Stimulated activated CD8-positive, alpha-beta memory T cell treated with anti-CD3 and anti-CD28 coated beads, Interleukin-12 subunit alpha, Interleukin-12 subunit beta, amount 100 ng/mL, for 24 hours (primary cell): ENCODE results near the gene PLCL1.
"Not testable (repeated sequence)": the region's sequence is repeated elsewhere in the genome, so short reads cannot be mapped to it uniquely, and the experiment has no call there.

ENCODE experiments used
- DNase-seq: peaks from one replicate; pipeline ENCODE4 v3.0.0-alpha.2; 2020; ENCODE audit errors: extremely low read depth

Gene PLCL1

DNA sequence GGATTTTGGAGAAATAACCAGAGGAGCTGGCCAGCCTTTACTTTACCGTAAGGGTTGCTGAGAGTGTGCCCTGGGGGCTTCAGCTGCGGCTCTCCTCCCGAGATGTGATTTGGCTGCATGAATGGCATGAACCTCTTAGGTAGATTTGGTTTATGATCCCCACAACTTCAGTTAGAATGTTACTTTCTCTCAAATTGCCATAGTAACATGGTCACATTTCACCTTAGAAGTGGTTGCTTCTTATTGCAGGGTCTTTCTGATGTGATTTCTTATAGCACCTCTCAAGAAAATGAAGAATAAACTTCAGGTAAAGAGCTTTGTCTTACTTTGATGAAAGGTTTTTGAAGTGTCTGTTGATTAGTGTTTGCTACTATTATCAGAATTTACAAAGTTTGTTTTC, 5.6 kb downstream of the PLCL1 start:
- DNase-seq: no peak

DNA sequence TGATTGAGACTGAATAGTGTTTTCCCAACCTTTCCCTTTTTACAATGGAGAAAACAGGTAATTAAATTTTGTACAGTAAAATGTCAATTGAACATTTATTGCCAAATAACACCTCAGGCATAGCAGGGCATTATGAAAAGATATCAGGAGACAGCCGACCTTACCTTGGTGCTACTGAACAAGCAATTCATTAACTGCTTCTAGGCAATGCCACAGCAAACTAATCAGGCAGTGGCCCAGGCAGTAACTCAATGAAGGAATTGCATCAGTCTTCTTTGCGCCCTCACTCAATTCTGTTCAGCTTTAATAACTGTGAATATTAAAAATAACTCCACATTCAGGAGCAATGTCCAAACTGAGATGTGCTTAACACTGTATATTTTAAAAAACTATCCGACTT, 6.1 kb downstream of the PLCL1 start:
- no peak for DNase-seq

DNA sequence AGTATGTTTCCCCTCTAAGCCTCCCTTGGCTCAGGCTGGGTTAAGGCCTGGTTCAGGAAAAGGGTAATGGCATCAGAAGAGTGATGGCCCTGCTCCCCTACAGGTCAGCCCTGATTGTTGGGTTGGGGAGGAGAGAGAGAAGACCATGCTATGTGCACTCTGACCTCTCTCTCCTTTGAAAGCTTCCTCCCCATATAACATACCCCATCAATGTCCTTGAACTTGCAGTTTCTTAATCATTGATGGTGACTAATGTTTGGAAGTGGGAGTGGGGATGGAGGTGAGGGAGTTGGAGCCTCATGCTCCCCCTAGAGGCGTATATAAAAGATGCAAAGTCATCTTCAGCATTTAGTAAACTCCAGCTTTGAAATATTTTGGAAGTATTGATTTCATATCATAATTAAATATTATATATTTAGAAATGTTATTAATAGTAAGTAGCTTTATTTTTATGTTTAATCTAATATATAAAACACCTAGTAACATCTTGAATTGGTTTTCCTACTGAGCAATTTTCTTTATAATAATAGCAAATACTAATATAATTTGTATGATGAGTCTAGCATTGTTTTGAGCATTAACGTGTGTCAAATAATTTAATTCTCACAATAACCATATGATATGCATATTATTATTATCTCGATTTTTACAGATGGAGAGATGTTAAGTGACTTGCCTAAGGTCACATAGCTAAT, 8.8 kb downstream of the PLCL1 start:
- DNase-seq: no peak

DNA sequence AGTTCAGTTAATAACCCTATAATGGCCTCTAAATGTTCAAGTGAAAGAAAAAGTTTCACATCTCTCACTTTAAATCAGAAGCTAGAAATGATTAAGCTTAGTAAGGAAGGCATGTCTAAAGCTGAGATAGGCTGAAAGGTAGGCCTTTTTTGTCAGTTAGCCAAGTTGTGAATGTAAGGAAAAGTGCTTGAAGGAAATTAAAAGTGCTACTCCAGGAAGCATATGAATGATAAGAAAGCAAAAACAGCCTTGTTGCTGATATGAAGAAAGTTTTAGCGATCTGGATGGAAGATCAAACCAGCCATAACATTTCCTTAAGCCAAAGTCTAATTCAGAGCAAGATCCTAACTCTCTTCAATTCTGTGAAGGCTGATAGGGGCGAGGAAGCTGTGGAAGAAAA, 10.1 kb downstream of the PLCL1 start:
- DNase-seq: no peak

DNA sequence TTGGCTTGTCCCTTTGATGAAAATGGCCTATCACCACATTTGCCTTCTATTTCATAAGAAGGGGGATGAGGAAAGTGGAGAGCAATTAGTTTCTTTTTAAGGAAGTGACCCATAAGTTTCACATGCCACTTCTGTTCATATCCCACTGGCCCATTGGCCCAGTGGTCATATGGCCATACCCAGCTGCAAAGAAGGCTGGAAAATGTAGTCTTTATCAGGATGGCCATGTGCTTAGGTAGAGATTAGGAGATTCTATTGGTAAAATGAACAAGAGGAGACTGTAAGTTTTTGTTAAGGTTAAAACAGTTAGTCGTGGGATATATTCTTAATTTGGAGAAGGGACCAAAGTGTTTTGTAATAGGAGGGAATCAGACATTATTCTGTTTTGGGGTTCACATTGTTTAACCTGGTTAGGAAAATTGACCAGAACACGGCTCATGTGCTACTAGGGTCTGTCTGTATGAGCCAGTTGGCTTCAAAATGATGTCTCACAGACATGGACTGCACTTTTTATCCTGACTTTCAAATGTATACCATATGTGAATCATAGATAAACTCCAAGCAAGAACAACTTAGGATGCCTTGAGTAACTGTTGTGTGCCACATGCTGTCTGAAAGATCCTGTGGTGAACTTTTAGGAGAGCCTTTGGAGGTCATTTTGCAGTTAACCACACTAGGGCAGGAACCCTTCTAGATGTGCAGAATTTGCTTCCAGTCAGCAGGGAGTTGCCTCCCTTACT, 17.3 kb downstream of the PLCL1 start:
- no peak for DNase-seq

DNA sequence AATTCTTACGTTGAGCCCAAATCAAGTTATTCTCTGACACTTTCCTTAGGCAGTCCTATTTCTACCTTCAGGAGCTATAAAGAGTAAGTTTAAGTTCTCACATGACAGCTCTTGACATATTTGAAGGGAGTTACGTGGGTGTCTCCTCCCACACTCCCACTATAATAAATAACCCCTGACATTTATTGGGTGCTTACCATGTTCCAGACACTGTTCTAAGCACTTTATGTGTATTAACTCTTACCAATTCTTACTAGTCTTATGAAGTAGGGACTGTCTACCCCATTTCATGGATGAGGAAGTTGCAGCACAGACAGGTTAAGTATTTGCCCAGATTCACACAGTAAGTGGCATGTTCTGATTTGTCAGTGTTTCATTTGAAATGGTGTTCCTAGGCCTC, 17.9 kb downstream of the PLCL1 start:
- DNase-seq: no peak

DNA sequence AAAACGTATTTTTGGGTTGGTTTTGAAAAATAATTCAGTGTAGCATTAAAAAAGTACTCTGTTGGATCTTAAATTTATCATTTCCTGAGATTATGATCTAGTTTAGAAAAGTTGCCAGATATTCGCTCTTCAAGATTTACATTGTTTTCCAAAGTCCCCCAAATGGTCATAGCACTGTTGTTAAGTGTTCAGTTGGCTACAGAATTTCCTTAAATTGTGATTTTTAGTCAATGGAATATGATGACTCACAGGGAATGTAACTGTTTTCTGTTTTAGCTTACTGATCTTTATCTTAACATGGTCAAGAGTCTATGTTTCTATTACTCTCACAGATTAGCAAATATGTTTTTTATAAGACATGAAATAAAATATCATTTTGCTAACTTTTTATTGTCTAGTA, 23.2 kb downstream of the PLCL1 start:
- no peak for DNase-seq

DNA sequence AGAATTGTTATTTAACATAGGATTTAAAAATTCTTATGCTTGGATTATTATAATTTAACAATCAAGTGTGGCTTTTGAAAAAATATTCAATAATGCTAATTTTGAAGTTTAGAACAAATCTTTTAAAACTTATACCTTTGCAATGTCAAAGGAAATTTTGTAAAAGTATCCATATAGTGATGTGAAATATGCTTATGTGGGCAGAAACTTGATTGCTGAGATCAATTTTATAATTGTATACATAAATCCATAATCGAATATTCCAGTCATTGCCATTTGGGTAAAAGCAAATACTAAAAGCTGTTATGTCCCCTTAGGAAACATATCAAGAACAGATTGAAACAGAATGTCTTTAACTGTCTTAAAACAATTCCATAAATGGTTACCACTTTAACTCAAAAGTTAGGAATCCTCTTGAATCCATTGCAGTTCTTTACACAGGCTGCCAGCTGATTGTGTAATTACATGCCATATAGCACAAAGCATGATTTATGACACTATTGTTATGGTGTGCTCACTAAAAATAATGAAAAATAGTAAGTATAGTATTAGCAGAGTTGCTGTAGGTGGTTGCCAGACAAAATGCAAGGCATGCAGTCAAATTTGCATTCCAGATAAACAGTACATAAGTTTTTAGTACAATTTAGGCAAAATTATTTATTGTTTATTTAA, 24.2 kb downstream of the PLCL1 start:
- no peak for DNase-seq

DNA sequence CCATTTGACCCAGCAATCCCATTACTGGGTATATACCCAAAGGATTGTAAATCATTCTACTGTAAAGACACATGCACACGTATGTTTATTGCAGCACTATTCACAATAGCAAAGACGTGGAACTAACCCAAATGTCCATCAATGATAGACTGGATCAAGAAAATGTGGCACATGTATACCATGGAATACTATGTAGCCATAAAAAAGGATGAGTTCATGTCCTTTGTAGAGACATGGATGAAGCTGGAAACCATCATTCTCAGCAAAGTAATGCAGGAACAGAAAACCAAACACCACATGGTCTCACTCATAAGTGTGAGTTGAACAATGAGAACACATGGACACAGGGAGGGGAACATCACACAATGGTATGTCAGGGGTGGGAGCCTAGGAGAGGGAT, 30.4 kb downstream of the PLCL1 start:
- DNase-seq: not testable (repeated sequence)

DNA sequence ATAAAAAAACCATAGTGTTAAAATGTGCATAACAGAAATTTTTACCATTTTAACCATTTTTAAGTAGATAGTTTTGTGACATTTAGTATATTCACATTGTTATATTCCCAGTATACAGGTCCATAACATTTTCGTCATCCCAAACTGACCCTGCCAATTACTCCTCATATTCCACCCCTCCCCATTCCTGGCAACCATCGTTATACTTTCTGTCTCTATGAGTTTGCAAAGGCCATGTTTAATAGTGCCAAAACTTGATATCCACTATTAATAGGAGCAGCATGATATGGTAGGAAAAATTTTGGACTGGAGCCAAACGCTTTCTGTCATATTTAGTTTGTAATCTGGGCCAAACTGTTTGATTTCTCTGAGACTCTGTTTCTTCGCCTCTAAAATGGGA, 30.9 kb downstream of the PLCL1 start:
- no peak for DNase-seq

DNA sequence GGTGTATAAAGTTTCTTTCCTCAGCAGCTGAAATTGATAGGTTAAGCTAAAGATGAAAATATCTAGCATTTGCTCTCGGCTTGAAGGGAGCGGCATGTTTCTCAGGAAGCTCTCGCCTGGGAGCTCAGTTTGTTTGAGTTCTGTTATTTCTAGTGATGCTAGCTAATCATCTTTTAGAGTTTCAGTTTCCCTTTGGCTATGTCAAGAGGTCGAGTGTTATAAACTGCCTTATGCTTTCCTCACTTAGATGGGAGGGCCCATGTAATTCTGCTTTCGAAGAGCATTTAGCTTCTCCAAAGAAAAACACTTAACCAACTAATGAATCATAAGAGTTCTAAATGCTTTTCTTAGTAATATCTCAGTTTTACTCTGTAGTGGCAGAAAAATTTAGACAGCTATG, 33.6 kb downstream of the PLCL1 start:
- no peak for DNase-seq

DNA sequence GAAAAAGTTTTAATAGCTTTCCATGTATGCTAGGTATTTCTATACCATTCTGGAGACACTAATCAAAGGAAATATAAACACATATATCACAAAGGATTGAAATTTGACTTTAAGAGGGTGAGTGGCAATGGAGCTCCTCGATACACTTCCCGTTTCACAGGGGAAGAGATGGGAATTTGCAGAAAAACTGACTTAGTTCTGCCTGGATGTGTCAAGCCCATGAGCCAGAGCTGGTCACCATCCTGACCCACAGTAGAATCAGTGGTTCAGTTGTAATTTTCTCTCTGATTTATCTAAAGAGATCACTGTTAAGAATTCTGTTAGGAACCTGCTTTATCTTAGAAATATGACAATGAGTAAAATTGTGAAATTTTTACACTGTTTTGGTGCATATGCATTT, 34.2 kb downstream of the PLCL1 start:
- DNase-seq: no peak

DNA sequence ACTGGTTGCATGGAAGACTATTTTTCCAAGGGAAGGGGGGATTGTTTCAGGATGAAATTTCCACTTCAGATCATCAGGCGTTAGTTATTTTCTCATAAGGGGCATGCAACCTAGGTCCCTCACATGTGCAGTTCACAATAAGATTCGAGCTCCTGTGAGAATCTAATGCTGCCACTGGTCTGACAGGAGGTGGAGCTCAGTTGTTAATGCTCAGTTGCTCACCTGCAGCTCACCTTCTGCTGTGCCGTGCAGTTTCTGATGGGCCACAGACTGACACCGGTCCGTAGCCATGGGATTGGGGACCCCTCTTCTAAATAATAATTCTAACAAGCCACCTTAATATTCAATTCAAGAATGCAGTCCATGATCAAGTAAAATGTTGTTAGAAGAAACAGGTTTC, 34.9 kb downstream of the PLCL1 start:
- no peak for DNase-seq

DNA sequence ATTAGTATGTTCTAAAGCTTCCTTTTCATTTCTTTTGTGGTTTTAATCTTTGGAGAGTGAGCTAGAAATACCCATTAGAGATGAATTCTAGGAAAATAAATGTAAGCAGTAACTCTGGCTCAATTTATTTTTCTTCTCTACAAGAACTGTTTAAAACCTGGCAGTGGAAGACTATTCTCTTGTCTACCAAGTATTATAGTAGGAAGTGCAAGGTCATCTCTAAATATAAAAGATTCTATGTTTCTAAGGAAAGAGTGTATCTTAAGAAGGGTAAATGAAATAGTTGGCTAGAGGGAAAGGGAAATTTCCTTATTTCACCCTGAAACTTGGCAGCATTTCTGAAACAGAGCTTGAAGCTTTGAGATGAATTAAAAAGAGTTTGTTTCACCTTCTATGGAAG, 35.5 kb downstream of the PLCL1 start:
- DNase-seq: no peak

DNA sequence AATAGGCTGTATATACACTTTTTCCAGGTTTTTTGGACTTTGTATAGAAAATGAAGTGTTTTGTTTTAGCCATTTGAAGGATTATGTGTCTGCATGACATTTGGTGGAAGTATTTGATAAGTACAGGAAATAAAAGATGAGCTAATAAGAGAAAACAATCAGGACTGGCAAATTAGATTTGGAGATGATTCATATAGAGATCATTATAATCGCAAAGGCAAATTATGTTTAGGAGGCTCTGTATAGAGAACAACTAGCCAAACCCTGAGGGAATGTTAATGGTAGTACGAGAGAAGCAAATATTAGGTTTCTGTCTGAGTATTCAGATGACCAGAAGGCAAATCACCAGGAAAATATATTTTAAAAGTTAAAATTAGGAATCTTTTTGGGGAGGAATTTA, 41.7 kb downstream of the PLCL1 start:
- no peak for DNase-seq

DNA sequence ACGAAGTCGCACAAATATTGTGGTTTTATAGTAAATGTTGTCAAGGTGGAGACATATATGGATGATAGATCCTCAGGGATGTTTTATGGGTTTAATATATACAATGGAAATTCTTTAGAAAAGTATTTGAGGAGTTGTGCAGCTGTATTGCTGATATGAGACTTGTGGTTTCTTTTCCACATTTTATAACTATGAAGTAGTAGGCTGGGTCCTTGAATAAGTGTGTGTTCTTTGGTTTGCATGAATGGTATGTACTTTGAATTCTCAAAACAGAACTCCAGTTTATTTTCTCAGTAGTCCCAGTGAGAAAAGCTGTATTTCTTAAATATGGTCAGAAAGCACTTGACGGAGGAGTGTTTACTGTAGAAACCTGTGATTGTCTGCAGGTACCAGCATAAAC, 42.4 kb downstream of the PLCL1 start:
- DNase-seq: no peak

DNA sequence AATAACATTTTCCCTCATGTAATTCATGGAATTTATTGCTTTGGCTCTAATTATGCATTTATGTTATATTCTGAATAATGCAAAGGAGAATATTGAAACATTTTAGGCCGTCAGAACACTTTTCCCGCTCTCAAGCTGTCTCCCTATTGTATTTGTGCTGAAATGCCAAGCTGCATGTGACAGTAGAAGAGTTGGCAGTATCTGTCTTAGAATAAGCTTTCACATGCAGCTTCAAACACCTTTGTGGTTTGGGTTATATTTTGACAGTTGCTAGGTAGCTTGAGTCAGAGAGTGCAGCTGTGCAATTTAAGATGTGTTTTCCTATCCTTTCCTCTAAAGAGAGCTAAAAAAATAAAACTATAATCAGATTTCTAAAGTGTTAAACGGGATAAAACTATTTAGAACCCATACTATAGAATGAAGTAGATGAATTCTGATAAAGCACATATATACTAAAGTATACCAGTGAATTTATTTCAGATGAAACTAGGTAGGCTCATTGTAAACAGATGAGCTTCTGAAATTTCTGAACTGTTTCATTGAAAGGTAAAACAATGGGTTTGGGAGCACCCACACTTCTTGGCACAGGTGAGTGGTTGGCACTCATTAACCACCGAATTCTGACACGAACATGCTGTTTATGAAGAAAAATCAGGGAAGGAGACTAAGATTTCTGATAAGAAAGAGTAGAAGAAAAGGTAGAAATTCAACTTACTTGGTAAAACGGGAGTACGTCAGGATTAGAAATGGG, 43.4 kb downstream of the PLCL1 start:
- no peak for DNase-seq

DNA sequence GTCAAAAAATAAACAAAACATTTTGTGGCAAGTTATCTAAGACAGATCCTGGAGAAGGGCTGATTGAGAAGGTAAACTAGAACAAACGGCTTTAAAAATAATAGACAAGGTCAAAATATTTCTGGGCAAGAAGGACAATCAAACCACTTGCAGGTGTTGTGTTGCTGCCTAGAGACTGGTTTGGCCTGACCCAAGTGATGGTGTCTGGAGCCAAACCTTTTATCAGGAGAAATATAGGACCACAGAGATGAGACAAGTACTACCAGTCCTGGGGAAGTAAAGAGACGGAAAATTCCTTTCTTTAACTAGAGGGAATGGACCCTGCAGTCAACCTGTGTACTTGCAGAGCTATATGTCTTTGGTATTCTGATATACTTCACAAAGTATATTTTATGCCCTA, 44.2 kb downstream of the PLCL1 start:
- no peak for DNase-seq

DNA sequence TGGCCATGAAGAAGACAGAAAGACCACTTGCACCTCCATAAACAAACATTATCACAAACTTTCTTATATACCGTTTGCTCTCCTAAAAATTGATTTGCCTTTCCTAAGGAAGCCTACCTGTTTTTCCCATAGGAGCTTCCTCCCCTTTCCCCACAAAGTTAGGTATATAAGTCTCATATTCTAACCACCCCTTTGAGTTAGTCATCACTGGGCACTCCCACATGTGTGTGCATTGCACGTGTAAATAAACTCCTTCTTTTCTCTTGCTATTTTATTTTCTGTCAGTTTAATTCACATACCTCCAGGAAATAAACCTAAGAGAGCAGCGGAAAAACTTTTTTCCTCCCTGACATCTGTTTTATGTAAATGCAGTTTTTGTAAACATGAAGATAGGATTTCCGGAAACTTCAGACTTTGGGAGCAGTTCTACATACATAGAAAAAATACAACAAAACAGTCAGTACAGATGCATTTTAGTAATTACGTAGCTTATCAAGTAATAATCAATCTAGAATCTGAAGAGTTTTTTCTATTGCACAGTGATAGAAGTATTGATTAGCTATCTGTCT, 46.6 kb downstream of the PLCL1 start:
- no peak for DNase-seq

DNA sequence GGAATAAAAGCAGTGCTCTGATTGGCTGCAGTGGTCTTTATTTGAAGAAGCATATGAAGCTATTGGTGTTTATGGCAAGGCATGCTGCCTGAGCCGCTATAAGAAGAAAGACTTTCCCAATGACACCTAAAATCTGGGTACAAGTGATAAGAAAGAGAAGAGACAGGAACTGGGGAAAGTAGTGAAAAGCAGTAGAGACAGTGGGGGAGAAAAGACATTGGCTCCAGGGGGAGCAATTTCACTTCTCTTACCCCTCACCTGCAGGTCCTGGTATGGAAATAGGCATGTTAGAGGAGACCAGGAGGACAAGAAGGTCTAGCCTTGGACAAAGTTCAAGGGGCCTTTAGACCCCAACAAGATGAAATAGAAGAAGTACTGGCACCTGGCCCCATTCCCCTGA, 47.1 kb downstream of the PLCL1 start:
- DNase-seq: no peak

DNA sequence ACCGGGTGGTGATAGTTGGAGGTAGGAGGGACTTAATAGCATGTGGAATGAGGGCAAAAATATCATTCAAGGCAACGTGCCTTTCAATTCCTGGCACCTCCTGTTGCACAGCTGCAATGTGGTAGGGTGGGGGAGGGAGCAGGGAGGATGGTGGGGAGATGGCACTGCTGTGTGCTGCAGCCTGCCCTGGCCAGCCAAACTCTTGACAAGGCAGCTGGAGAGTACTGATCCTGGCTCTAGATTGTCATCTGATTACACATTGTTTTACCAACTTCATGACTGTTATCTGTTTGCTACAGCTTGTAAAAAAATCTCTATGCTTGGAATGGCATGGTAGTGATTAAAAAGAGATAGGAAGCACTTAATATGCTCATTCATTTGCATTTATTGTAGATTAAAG, 47.7 kb downstream of the PLCL1 start:
- DNase-seq: no peak

DNA sequence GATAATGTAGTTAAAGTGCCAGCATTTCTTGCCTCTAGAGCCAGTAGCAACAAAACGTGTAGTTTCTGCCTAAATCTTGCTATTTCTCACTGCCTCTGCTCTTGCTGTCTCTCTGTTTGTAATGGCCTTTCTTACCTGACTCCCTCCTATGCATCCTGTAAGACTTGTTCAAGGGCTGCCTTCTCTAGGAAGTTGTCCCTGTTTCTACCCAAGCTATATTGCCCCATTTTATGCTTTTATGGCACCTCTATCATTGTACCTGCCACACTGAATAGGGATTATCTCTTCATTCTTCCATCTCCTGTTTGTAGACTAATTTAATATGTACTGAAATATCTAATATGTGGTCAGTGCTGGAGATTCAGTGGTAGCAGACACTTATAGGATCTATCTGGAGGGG, 49.2 kb downstream of the PLCL1 start:
- no peak for DNase-seq
